Tibial nerve (tissue), 3 donors: ENCODE results near the gene FGD2.

Experiments used
- POLR2A ChIP-seq, 2 donors: fragments of 450-650 bp; IDR thresholded peaks; one replicate each; pipeline ENCODE4 v1.6.1; 2017; ENCODE audit warnings: antibody characterized with exemption in 2 of 2, mild to moderate bottlenecking in 2 of 2, moderate library complexity in 2 of 2
- TF ChIP-seq, protein P1 (sequence below), 5 experiments: fragments of 200-600 bp in 3 of 5; fragments of 450-650 bp in 2 of 5; sonication (generic) in 3 of 5; IDR thresholded peaks; one replicate each; pipeline ENCODE4 v1.5.1; 2016 to 2019; ENCODE audit warnings: antibody characterized with exemption in 5 of 5, mild to moderate bottlenecking in 3 of 5, moderate library complexity in 2 of 5

DNA sequence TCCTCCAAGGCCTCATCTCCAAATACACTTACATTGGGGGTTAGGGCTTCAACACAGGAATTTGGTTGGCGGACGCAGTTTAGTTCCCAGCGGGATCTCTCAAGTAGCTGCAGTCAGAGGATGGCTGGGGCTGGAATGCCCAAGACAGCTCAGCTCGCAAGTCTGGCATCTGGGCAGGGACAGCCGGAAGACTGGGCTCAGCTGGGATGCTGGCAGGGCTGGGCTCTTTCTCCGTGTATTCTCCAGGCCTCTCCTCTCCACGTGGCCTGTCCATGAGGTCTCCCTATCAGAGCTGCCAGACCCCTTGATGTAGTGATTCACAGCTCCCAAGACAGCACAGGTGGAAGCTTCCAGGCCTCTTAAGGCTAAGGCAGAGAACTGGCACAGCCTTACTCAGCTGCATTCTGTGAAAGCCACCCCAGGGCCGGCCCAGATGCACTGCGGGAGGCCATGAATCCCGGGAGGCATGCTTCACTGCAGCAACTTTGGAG, 5.0 kb downstream of the FGD2 start:
- TF ChIP-seq, protein P1, sequence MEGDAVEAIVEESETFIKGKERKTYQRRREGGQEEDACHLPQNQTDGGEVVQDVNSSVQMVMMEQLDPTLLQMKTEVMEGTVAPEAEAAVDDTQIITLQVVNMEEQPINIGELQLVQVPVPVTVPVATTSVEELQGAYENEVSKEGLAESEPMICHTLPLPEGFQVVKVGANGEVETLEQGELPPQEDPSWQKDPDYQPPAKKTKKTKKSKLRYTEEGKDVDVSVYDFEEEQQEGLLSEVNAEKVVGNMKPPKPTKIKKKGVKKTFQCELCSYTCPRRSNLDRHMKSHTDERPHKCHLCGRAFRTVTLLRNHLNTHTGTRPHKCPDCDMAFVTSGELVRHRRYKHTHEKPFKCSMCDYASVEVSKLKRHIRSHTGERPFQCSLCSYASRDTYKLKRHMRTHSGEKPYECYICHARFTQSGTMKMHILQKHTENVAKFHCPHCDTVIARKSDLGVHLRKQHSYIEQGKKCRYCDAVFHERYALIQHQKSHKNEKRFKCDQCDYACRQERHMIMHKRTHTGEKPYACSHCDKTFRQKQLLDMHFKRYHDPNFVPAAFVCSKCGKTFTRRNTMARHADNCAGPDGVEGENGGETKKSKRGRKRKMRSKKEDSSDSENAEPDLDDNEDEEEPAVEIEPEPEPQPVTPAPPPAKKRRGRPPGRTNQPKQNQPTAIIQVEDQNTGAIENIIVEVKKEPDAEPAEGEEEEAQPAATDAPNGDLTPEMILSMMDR (IDR thresholded peaks at IDR 0.05), result no peak
- TF ChIP-seq POLR2A (IDR thresholded peaks at IDR 0.05), result no peak
